Vagina (tissue), 2 donors: Measurements from ENCODE around the gene PPP4R1.

Experiments used
- POLR2A ChIP-seq, 2 donors: fragments of 450-650 bp; IDR thresholded peaks; one replicate each; pipeline ENCODE4 v1.6.1; 2017; ENCODE audit warnings: antibody characterized with exemption in 2 of 2, mild to moderate bottlenecking in 2 of 2, moderate library complexity in 2 of 2
- POLR2AphosphoS5 ChIP-seq, 2 donors: sonication (generic); formaldehyde crosslinking; IDR thresholded peaks; one replicate each; pipeline ENCODE4 v1.9.0; 2017; ENCODE audit warnings: antibody characterized with exemption in 2 of 2, mild to moderate bottlenecking in 2 of 2, low read depth in 1 of 2; ENCODE audit not compliant: insufficient read depth in 1 of 2
- TF ChIP-seq, protein P1 (sequence below), 3 experiments: fragments of 450-650 bp in 2 of 3; fragments of 200-600 bp in 1 of 3; sonication (generic) in 1 of 3; IDR thresholded peaks; one replicate each; pipeline ENCODE4 v1.5.1; 2017 to 2019; ENCODE audit warnings: antibody characterized with exemption in 3 of 3, mild to moderate bottlenecking in 2 of 3, moderate library complexity in 2 of 3

DNA sequence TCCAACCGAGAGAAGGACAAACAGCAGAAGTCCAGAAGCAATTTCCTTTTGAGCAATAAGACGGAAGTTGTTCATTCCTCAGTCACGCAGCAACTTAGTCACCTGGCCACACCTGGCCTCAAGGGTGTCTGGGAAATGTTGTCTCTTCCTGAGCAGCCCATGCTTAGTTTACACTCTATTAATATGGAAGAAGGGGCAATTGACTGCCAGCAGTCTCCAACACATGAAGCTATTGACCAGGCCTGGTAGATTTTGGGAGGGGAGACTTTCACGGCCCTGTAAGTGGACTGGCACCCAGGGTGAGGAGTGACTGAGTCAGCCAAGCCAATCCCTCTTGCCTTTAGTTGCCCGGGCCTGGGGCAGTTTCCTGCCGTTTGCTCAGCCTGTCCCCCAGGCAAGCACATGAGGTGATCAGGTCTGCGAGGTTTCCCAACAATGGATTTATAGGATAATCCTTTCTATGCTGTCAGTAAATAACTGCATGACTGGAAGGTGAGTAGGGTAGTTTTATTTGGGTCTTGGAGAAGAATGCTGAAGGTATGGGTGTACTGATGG is 43.8 kb upstream of the PPP4R1 start:
- TF ChIP-seq, protein P1, sequence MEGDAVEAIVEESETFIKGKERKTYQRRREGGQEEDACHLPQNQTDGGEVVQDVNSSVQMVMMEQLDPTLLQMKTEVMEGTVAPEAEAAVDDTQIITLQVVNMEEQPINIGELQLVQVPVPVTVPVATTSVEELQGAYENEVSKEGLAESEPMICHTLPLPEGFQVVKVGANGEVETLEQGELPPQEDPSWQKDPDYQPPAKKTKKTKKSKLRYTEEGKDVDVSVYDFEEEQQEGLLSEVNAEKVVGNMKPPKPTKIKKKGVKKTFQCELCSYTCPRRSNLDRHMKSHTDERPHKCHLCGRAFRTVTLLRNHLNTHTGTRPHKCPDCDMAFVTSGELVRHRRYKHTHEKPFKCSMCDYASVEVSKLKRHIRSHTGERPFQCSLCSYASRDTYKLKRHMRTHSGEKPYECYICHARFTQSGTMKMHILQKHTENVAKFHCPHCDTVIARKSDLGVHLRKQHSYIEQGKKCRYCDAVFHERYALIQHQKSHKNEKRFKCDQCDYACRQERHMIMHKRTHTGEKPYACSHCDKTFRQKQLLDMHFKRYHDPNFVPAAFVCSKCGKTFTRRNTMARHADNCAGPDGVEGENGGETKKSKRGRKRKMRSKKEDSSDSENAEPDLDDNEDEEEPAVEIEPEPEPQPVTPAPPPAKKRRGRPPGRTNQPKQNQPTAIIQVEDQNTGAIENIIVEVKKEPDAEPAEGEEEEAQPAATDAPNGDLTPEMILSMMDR (IDR thresholded peaks at IDR 0.05) = no peak
- TF ChIP-seq POLR2A (IDR thresholded peaks at IDR 0.05) (no peak), POLR2AphosphoS5 (IDR thresholded peaks at IDR 0.05; ENCODE audit: insufficient read depth in 1 of 2, low read depth in 1 of 2) (peak in 1 of 2 donors; percentile 56)
